SK-N-SH (cell line): ENCODE measurements around the gene SUPT3H.

Experiments used
- CHD2 ChIP-seq: fragments of 150-350 bp; IDR thresholded peaks from 2 replicates; pipeline ENCODE4 v1.6.1; 2018; ENCODE audit warnings: low read length; ENCODE audit not compliant: partially characterized antibody
- CTCF ChIP-seq: fragments of 200-600 bp; sonication (generic); IDR thresholded peaks from 2 replicates; pipeline ENCODE4 v1.6.1; 2017; ENCODE audit warnings: antibody characterized with exemption, mild to moderate bottlenecking, moderate library complexity
- EZH2phosphoT487 ChIP-seq: fragments of 200-600 bp; sonication (generic); IDR thresholded peaks from 2 replicates; pipeline ENCODE4 v1.6.1; 2017; ENCODE audit warnings: low read depth, mixed run types, mild to moderate bottlenecking, antibody characterized with exemption, moderate library complexity, borderline replicate concordance
- MAX ChIP-seq: IDR thresholded peaks from 2 replicates; pipeline ENCODE4 v1.4.0; 2012; ENCODE audit warnings: low read depth
- NFIC ChIP-seq: IDR thresholded peaks from 2 replicates; pipeline ENCODE4 v1.4.0; 2012; ENCODE audit warnings: borderline replicate concordance
- POLR2AphosphoS5 ChIP-seq: IDR thresholded peaks from 2 replicates; pipeline ENCODE4 v1.6.1; 2012; ENCODE audit warnings: low read depth, low read length
- RAD21 ChIP-seq: IDR thresholded peaks from 2 replicates; pipeline ENCODE4 v1.6.1; 2012; ENCODE audit warnings: mild to moderate bottlenecking, low read length
- REST ChIP-seq: IDR thresholded peaks from 2 replicates; pipeline ENCODE4 v1.6.1; 2012; ENCODE audit warnings: mild to moderate bottlenecking, low read depth, low read length, moderate library complexity
- RFX5 ChIP-seq: IDR thresholded peaks from 2 replicates; pipeline ENCODE4 v1.6.1; 2012; ENCODE audit warnings: mild to moderate bottlenecking, improper control_type of control experiment, low read length
- YY1 ChIP-seq: IDR thresholded peaks from 2 replicates; pipeline ENCODE4 v1.4.0; 2012; ENCODE audit warnings: low read depth, mild to moderate bottlenecking

- no peak for TF ChIP-seq POLR2AphosphoS5
- no peak for TF ChIP-seq RFX5
- no peak for TF ChIP-seq NFIC
- no peak for TF ChIP-seq CTCF
- TF ChIP-seq RAD21: no peak
- no peak for TF ChIP-seq YY1
- TF ChIP-seq REST: no peak
- TF ChIP-seq EZH2phosphoT487: no peak
- no peak for TF ChIP-seq MAX
- TF ChIP-seq CHD2: no peak
Measured at GRCh38 chr6:44849806-44850205, 527.9 kb downstream of the SUPT3H start.
